DMS 273 (cell line): ENCODE results near the gene RFX1.
"Not testable (repeated sequence)": the region's sequence is repeated elsewhere in the genome, so short reads cannot be mapped to it uniquely, and the experiment has no call there.

ENCODE experiments used
- DNase-seq: peaks from one replicate; lab custom pipeline; 2025; ENCODE audit not compliant: unreplicated experiment; lab: John Stamatoyannopoulos, UW

Gene RFX1

DNA sequence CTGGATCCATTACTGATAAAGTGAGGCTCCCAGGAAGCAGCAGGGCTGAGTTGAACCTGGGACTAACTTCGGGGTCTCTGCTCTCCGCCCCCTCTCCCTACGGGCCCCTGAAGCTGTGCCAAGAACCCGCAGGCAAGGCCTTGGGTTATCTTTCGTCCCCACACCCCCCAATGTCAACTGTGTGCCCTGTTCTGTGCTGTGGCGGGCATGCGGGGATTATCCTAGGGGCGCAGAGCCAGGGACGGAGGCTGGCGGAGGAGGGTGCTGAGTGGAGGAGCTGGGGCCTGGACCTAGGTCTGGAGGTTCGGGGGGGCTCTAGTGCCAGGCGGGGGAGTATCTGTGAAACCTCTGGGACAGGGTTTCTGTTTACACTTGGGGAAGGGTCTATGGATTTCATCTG lies 26.4 kb downstream of the RFX1 start:
- DNase-seq, result no peak

DNA sequence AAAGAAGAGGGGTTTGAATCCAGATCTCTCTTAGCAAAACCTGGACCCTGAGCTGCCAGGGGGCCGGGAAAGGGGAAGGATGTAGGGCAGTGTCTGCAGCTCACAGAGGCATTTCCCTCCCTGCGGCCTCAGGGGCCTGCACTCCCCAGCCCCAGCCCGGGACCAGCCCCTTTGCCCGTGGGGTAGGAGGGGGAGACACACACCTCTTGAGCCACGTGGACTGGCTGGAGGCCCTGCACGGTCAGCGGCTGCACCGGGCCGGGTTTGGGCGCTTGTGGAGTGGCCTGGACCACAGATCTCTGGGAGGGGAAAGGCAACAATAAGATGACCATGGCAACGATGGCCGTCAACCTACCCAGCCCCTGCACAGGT lies 26.9 kb downstream of the RFX1 start:
- no peak for DNase-seq

DNA sequence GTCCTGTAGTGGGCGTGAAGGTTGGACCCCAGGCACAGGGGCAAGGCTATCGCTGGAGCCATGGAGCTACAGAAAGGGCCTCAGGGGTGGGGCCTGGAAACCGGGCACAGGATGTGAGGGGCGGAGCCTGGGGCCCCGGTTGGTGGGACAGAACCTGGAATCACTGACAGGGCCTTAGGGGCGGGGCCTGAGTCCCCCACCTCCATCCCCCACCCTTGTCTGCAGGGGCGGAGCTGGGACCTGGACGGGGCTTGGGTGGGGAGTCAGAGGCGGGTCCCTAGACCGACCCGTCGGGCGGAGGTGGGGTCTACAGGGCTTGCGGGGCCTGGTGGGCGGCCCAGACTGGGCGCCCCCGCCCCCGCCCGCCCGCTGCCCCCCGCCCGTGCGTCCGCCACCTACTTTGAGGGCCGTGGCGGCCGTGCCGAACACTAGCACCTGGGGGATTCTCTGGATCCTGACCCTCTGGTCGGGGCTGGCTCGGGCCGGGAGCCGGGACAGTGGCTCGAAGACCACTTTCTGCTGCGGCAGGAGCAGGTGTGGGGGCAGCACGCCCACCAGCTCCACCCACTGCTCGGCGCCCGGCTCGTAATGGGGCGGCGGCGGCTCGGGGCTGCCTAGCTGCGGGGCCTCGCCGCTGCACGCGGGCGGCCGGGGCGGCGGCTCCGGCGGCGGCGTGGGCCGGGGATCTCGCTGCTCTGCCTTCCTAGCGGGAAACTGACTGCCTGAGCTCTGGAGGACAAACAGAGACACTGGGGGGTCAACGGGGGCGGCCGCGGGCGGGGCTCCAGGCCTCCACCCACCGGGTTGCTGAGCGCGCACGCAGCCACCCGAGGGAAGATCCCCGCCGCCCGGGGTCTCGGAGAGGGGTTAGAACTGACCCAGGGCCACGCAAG lies 27.5 kb downstream of the RFX1 start:
- DNase-seq, result peak; percentile 41

DNA sequence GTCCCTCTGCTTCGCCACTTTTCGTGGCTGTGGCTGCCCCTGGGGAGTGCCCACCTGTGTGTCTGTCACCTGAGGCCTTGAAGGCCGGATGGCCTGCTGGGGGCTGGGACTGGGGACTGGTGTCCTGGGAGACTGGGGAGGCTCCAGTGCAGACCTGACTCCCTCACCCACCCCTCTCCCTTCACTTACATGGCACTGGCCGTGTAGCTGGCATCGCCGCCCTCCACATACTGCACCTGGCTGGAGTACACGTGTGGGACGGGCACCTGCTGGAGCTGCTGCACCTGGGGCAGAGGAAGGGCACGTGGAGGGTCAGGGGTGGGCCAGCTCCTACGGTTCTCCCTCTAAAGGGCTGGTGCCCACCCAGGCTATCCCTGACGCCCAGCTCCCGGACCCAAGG lies 28.3 kb downstream of the RFX1 start:
- DNase-seq, result no peak

DNA sequence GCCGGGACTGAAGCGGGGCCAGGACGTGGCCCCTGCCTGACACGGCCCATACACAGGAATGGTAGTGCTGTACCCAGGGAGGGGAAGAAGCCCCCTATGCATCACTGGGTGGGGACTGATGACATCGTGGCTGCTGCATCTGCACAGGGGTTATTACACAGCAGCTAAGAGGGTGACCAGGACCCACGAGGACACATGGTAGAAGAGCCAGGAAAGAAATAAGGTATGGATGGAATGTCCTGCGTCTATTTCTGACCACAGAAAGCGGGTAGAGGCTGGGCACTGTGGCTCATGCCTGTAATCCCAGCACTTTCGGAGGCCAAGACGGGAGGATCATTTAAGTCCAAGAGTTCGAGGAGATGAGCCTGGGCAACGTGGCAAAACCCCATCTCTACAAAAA lies 29.7 kb downstream of the RFX1 start:
- no peak for DNase-seq

DNA sequence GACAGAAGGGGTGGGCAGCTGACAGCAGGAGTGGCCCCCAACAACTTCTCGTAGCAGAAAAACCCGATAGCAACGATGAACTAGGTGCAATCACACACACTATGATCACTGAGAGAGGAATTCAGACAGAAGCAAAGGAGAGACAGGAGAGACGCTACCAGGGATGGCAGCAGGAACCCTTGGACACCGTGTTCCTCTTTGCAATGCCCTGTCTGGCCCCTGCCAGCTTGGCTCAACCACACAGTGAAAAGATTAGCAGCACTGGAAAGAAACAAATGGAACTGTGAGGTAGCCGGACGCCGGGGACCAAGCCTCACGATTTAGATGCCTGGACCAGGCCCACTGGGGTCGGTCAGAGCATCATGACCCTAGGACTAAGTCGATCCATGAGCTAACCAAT lies 30.2 kb downstream of the RFX1 start:
- DNase-seq, result no peak

DNA sequence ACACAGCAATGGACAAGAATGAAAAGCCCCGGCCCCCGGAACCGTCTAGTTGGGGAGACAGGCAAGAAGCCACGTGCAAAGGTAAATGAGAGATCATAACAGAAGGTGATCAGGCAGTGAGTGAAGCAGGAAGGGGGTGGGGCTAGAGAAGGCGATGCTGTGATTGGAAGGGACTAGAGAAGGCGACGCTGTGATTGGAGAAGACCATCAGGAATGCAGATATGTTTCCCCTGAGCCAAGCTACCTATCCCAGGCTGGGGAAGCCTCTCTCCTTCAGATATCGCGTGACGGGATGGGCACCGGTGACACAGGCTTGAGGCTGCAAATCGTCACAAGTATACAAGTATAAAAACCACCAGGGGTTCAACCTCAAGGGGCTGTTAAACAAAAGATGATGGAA lies 32.0 kb downstream of the RFX1 start:
- peak; percentile 46 for DNase-seq

DNA sequence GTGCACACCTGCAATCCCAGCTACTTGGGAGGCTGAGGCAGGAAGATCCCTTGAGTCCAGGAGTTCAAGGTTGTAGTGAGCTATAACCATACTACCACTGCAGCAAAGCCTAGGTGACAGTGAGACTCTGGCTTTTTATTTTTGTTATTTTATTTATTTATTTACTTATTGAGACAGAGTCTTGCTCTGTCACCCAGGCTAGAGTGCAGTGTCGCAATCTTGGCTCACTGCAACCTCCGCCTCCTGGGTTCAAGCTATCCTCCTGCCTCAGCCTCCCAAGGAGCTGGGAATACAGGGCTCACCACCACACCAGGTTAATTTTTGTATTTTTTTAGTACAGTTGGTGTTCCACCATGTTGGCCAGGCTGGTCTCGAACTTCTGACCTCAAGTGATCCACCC lies 32.6 kb downstream of the RFX1 start:
- not testable (repeated sequence) for DNase-seq

DNA sequence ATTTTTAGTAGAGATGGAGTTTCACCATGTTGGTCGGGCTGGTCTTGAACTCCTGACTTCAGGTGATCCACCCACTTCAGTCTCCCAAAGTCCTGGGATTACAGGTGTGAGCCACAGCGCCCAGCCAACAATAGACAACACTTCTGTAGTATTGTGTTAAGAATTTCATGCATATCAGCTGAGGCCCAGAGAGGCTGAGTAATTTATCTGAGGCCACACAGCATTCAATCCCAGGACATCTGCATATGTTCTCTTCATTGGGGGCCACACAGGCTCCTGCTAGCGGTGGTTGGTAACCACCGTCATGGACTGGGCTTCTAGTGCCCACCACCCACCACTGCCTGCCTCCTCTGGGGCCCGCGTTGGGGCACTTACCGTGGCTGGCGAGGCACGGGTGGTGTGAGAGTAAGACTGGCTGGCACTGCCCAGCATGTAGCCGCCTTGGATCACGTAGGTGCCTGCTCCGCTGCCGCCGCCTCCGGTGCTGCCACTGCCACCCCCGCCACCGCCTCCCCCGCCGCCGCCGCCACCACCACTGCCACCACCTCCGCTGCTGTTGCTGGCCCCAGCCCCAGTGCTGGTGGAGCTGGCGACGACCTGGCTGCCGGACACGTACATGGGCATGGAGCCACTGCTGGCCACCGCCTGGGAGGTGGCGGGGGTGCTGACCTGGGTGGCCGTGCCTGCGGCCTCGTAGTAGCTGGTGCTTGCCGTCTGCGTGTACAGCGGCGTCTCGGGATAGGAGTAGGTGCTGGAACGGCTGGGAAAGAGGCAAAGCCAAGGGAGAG lies 33.6 kb downstream of the RFX1 start:
- DNase-seq, result no peak

DNA sequence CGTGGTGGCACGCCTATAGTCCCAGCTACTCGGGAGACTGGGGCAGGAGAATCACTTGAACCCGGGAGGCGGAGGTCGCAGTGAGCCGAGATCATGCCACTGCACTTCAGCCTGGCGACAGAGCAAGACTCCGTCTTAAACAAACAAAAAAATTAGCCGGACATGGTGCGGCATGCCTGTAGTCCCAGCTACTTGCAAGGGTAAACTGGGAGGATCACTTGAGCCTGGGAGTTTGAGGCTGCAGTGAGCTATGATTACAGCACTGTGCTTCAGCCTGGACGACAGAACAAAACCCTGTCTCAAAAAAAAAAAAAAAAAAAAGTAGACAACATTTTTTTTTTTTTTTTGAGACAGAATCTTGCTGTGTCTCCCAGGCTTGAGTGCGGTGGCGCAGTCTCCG lies 34.3 kb downstream of the RFX1 start:
- DNase-seq, result not testable (repeated sequence)

DNA sequence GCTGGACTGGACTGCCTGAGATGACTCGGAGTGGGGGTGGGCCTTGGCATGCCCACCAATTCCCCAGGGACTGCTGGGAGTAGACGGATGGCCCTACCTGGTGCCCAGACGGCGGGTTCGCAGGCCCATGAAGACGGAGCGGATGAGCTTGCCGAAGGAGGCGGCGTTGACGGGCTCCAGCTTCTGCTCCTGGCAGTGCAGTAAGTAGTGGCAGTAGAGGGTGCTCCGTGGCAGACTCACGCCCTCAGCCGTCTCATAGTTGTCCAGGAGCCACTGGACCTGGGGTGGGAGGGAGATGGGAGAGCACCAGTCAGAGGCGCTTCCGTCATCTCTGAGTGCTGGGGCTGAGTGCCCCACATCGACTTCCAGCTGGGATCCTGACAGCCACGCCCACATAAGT lies 36.2 kb downstream of the RFX1 start:
- DNase-seq, result no peak

DNA sequence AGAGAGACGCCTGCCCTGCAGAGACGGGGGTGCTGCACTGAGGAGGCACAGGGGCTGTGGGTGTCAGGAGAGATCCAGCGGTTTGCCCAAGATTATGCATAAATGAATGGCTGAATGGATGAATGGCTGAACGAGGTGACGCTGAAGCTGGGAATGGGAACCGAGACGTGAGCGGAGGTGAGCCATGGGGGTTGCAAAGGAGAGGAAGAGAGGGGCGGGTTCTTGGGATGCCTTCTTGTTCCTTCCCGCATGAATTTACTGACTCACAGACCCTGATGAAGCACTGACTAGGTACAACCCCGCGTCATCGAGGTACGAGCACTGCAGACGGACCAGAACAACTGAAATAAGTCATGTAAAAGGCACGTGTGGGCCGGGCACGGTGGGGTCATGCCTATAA lies 37.1 kb downstream of the RFX1 start:
- DNase-seq, result no peak

DNA sequence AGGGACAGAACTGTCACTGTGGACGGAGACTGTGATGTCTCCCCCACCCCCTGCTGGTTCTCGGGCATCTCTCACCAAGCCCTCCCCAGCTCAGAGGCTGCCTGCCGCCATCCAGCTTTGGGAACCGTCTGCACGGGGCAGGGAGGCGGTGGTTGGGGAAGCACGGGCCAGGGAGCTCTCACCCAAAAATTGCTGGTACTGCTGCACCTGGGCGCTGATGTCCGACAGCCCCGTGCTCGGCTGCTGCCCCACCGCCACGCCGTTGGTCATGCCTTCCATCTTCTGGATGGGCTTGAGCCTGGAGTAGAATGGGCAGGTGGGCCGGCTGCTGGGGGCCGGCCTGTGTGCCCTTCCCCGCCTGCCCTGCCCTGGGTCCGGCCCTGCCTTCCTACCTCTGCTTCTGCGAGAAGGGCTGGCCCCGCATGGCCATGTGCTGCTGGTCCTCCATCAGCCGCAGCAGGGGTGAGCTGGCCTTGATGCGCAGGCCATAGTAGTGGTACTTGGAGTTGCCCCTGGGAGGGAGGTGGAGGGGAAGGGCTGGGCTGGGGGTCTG lies 37.7 kb downstream of the RFX1 start:
- no peak for DNase-seq

DNA sequence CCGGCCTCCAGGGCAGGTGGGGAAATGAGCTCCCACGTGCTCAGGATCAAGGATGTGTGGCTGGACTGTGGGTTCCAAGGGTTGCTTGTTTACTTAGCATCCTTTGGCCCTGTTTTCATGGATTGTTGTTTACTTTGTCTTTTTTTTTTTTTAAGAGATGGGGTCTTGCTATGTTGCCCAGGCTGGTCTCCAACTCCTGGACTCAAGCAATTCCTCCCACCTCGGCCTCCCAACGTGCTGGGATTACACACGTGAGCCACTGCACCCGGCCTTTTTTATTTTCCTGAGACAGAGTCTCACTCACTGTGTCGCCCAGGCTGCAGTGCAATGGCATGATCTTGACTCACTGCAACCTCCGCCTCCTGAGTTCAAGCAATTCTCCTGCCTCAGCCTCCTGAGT lies 38.9 kb downstream of the RFX1 start:
- DNase-seq, result not testable (repeated sequence)

DNA sequence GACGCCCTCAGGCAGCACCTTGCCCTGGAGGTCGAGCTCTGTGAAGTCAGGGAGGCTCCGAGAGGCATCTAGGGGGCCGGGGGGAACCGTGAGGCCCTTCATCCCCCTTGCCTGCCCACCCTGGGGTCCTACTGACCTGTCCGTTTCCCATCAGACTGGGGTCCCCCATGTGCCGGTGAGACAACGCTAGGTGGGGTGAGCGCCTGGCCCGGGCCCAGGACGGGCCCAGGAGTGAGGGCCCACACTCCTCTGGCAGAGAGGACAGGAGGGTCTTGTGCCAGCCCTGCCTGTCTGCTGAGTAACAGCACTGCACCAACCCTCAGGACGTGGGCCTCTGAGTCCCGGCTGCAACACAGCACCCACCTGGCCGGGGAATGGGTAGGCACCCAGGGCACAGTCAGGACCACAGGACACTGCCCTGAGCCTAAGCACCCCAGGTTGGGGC lies 39.4 kb downstream of the RFX1 start:
- no peak for DNase-seq

DNA sequence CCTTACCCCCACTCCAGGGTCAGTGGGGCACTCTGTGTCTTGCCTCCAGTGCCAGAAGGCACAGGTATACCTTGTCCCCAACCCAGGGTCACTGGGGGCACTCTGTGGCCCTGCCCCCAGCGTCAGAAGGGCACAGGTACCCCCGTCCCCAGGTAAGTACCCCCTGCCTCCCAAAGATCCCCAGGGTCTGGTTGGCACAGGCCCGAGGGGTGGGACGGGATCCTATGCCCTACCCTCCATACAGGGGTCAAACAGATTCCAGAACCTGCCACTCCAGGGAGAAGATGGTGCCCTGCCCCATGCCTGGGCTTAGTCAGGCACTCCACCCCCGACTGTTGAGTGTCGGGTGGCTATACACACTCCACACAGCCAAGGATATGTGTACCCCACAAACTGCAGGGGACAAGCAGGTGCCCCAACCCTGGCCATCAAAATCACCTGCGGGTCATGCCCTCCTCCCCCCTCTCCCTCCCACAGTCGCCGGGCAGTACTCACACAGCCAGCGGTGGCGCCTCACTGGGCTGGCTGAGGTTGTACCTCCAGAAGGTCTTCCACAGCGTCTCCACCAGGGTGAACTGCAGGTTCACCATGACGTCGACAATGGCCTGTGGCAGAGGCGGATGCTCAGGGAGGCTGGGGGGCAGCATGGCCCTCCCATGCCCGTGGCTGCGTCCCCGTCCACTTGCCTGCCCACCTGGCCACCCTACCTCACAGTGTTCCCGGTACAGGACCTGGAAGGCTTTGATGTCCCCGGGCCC lies 40.0 kb downstream of the RFX1 start:
- DNase-seq, result no peak

DNA sequence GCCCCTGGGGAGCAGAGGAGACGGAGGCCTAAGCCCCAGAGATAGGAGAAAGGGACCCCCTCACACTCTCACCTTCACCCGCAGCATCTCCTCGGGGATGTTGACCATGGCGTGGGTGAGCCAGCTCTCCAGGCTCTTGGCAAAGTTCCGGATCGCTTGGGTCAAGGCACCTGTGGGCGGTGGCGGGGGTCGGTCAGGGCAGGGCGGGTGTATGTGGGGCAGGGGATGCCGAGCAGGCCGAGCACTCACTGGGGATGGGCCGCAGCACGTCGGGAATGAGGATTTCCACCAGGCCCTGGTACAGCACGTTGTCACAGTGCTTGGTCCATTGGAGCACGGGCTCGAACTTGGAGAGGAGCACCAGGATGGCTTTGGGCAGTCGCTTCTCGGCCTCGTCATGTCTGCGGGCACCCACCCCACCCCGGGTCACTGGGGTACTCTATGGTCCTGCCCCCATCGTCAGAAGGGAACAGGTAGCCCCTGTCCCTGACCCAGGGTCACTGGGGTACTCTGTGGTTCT lies 40.7 kb downstream of the RFX1 start:
- no peak for DNase-seq

DNA sequence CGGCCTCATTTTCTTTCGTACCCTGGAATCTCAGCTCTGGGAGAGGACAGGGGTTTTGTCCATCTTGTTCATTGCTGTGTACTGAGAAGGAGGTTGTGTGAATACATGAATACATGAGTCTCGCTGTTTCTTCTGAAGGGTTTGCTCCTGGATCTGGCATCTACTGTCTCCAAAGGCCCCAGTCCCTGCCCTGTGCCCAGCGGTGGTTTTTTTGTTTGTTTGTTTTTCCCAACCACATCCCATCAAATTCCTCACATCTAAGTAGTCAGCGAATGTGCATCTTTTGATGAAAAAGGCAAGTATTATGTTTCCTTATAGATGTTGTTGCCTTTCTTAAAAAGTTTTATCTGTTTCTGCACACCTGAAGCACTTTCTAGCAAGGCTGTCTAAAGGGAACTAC lies 41.3 kb downstream of the RFX1 start:
- DNase-seq, result no peak

DNA sequence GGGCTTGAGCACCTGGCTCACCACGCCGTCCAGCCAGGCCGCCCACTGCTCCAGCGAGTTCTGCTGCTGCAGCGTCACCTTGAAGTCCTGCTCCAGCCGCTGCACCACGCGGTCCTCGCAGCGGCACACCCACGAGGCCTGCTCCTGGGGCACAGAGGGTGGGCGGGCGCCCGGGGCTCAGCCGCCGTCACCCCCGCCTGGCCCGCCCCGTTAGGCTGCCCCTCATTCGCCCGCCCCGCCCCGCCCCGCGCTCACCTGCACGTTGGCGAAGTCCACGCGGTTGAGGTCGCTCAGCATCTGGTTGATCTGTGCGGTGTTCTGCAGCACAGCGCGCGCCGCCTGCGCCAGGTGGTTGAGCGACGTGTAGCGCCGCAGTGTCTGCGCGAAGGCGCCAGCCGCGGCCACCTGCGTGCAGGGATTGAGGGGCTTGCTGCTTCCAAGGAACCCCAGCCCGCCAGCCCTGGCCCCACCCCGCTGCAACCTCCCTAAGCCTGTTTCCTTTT lies 42.5 kb downstream of the RFX1 start:
- no peak for DNase-seq

DNA sequence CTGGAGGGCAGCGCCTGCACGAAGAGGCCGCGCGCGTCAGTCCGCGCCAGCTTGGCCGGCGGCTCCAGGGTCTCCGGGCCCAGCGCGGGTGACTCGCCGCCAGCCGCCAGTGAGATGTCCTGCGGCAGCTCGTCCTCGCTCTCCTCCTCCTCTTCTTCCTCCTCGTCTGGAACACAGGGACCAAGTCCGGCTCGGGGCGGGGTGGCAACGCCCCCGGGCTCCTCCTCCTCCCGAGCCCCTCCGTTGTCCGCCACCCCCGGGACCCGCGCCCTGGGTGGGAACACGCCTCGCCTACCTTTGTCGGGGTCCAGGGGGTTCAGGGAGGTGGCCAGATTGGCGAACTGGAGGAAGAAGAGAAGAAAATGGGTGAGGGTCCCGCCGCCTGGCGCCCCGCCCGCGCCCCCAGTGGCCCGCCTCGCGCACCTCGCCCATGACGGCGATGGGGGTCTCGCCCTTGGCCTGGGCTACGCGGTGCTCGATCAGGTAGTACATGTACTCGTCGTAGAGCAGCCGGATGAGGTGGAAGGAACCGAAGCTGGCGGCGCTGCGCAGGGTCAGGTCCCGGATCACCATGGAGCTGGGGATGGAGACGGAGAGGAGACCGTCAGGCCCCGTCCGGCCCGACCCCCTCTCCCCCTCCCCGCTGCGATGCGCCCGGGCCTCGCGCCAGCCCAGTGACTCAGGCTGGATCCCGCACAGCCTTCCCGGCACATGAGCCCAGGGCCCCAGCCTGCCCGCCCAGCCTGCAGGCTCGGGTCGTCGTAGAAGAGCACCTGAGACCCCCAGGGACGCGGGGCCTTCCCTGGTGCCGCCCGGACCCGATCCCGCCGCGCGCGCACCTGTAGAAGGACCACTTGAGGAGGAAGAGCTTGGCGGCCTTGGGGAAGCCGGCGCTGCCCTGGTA lies 43.2 kb downstream of the RFX1 start:
- no peak for DNase-seq
